WI38 (cell line): ENCODE measurements around the gene ATP11A.

Experiments used
- H3K4me3 ChIP-seq: 2 replicates; pipeline ENCODE4 v1.5.1; 2011; ENCODE audit warnings: low read depth, mild to moderate bottlenecking, control low read depth, low read length
- CTCF ChIP-seq: IDR thresholded peaks from 2 replicates; pipeline ENCODE4 v1.5.1; 2012; ENCODE audit warnings: low read depth, mild to moderate bottlenecking, control low read depth, low read length

ATP11A gene

DNA sequence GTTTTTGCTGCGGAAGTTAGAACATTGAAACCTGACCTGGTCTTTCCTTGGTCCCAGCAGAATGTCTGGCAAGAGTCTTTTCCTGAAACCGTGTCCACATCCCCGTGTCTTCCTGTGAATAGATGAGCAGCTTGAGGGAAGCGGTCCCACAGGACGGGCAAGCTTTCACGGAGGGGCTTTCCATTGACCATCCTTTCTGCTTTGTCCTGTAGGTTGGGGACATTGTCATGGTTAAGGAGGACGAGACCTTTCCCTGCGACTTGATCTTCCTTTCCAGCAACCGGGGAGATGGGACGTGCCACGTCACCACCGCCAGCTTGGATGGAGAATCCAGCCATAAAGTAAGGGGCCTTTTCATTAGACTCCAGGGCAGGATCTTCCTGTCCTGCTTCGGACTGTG, 126.0 kb downstream of the ATP11A start:
- H3K4me3 ChIP-seq, result no peak overlapping the region
- no peak for TF ChIP-seq CTCF

GRCh38 chr13:112818040-112818697, 128.3 kb downstream of the ATP11A start:
- no peak for TF ChIP-seq CTCF
- H3K4me3 ChIP-seq, result no peak overlapping the region

- TF ChIP-seq CTCF, result no peak
- H3K4me3 ChIP-seq, result no peak overlapping the region
Observed at GRCh38 chr13:112818698-112819045, 128.8 kb downstream of the ATP11A start.

DNA sequence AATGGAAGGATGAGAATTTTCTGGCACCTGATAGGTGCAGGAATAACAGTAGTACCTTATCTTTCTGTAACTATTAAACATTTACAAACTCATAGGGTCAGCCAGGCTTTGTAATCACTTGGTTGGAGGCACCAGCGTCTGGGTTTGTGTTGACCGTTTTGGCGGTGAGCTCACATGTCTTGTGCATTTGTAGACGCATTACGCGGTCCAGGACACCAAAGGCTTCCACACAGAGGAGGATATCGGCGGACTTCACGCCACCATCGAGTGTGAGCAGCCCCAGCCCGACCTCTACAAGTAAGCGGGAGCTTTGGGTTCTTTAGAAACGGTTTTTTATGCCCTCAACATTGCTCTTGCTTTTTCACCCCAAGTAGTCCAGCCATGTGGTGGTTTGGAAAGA, 129.3 kb downstream of the ATP11A start:
- no peak for TF ChIP-seq CTCF
- H3K4me3 ChIP-seq, result no peak overlapping the region

GRCh38 chr13:112819816-112820215, 130.0 kb downstream of the ATP11A start:
- H3K4me3 ChIP-seq, result no peak overlapping the region
- no peak for TF ChIP-seq CTCF

- H3K4me3 ChIP-seq, result no peak overlapping the region
- TF ChIP-seq CTCF, result no peak
Observed at GRCh38 chr13:112820318-112820717, 130.5 kb downstream of the ATP11A start.

- TF ChIP-seq CTCF, result no peak
- no peak overlapping the region for H3K4me3 ChIP-seq
Observed at GRCh38 chr13:112821340-112822055, 131.7 kb downstream of the ATP11A start.
